Measurements from ENCODE around the gene LSAMP.

GRCh38 chr3:116254541-116254940, 190.7 kb downstream of the LSAMP start:
- no peak for TF ChIP-seq POLR2A (IDR thresholded peaks at IDR 0.05; ENCODE audit: low read depth, low read length)
- TF ChIP-seq TAF1 (IDR thresholded peaks at IDR 0.05; ENCODE audit: low read depth, low read length) = no peak
- TF ChIP-seq POLR2AphosphoS5 (IDR thresholded peaks at IDR 0.05; ENCODE audit: low read depth, low read length) = no peak

All from GM12891 (cell line).